HepG2 (cell line): Measurements from ENCODE around the gene SLC25A38. TPM values are rescaled to one million over a fixed set of nuclear protein-coding genes. Genes with fewer than 3 reads are reported as not detected.

Experiments used
- ARID3A ChIP-seq: IDR thresholded peaks from 2 replicates; pipeline ENCODE4 v1.6.1; 2012; ENCODE audit warnings: low read depth, low read length, improper control_type of control experiment
- CHCHD3 ChIP-seq: sonication (generic); formaldehyde crosslinking; IDR thresholded peaks from 2 replicates; pipeline ENCODE4 v1.8.0; 2022; ENCODE audit warnings: mild to moderate bottlenecking, missing genetic modification reagents, moderate library complexity
- FOXK2 ChIP-seq: fragments of 450-650 bp; IDR thresholded peaks from 2 replicates; pipeline ENCODE4 v1.6.1; 2016
- FOXP1 ChIP-seq, 2 experiments: fragments of 450-650 bp in 1 of 2; IDR thresholded peaks; 2 replicates each; pipeline ENCODE4 v1.6.1; 2017 to 2018; ENCODE audit warnings: antibody characterized with exemption in 1 of 2
- PBX3 ChIP-seq: sonication (generic); formaldehyde crosslinking; IDR thresholded peaks from 2 replicates; pipeline ENCODE4 v1.8.1; 2023; ENCODE audit warnings: missing genetic modification reagents, inconsistent platforms, borderline replicate concordance
- REL ChIP-seq: sonication (generic); formaldehyde crosslinking; conservative IDR thresholded peaks from 2 replicates; pipeline ENCODE4 v1.8.0; 2022; ENCODE audit warnings: mild to moderate bottlenecking, missing genetic modification reagents, moderate library complexity
- SETDB1 ChIP-seq: sonication (generic); formaldehyde crosslinking; IDR thresholded peaks from 2 replicates; pipeline ENCODE4 v1.5.1; 2020; ENCODE audit warnings: missing genetic modification reagents, mild to moderate bottlenecking, borderline replicate concordance
- SOX6 ChIP-seq, 2 experiments: fragments of 450-650 bp in 1 of 2; sonication (generic) in 1 of 2; formaldehyde crosslinking in 1 of 2; IDR thresholded peaks; 2 replicates each; pipeline versions ENCODE4 v1.4.0 to v1.6.1; 2017 to 2020; ENCODE audit warnings: antibody characterized with exemption in 1 of 2, mild to moderate bottlenecking in 1 of 2, missing genetic modification reagents in 1 of 2
- SRSF1 ChIP-seq: fragments of 200-400 bp; formaldehyde crosslinking; optimal IDR thresholded peaks from 2 replicates; pipeline ENCODE3; 2017; ENCODE audit warnings: mild to moderate bottlenecking, low read depth, low read length, moderate library complexity
- SRY ChIP-seq: sonication (generic); formaldehyde crosslinking; IDR thresholded peaks from 2 replicates; pipeline ENCODE4 v1.8.0; 2022; ENCODE audit warnings: mild to moderate bottlenecking, missing genetic modification reagents
- THAP7 ChIP-seq: sonication (generic); formaldehyde crosslinking; IDR thresholded peaks from 2 replicates; pipeline ENCODE4 v1.8.1; 2023; ENCODE audit warnings: mild to moderate bottlenecking, missing genetic modification reagents
- ZBTB1 ChIP-seq: sonication (generic); formaldehyde crosslinking; IDR thresholded peaks from 2 replicates; pipeline ENCODE4 v1.4.0; 2020; ENCODE audit warnings: missing genetic modification reagents, borderline replicate concordance
- ZFY ChIP-seq: sonication (generic); formaldehyde crosslinking; IDR thresholded peaks from 2 replicates; pipeline ENCODE4 v1.4.0; 2020; ENCODE audit warnings: missing genetic modification reagents
- ZNF335 ChIP-seq: sonication (generic); formaldehyde crosslinking; IDR thresholded peaks from 2 replicates; pipeline ENCODE4 v1.4.0; 2020; ENCODE audit warnings: missing genetic modification reagents
- ZNF563 ChIP-seq: sonication (generic); formaldehyde crosslinking; IDR thresholded peaks from 2 replicates; pipeline ENCODE4 v1.8.0; 2022; ENCODE audit warnings: mild to moderate bottlenecking, moderate library complexity, missing genetic modification reagents
- ZNF646 ChIP-seq: sonication (generic); formaldehyde crosslinking; IDR thresholded peaks from 2 replicates; pipeline ENCODE4 v1.9.0; 2021; ENCODE audit warnings: mild to moderate bottlenecking, missing genetic modification reagents
- ZNF652 ChIP-seq: IDR thresholded peaks from 2 replicates; pipeline ENCODE4 v1.6.1; 2016; ENCODE audit warnings: low read depth, borderline replicate concordance
- ZNF672 ChIP-seq: sonication (generic); formaldehyde crosslinking; IDR thresholded peaks from 2 replicates; pipeline ENCODE4 v1.8.1; 2022; ENCODE audit warnings: missing genetic modification reagents
- ZNF720 ChIP-seq: sonication (generic); formaldehyde crosslinking; IDR thresholded peaks from 2 replicates; pipeline ENCODE4 v1.4.0; 2020; ENCODE audit warnings: missing genetic modification reagents
- ZNF737 ChIP-seq: sonication (generic); formaldehyde crosslinking; IDR thresholded peaks from 2 replicates; pipeline ENCODE4 v1.5.0; 2020; ENCODE audit warnings: missing genetic modification reagents, mild to moderate bottlenecking, borderline replicate concordance
- polyA plus RNA-seq, 8 experiments: library from polyadenylated mRNA; depleted of rRNA in 3 of 8; stranded (reverse) in 7 of 8; unstranded in 1 of 8; fragments of >200 nt; fragmentation: Illumina TruSeq in 4 of 8; extraction: Trizol in 4 of 8; gene quantifications; 2 replicates each; pipeline versions ENCODE4 v1.2.1 to v1.2.3, GENCODE V29; 2011 to 2016; ENCODE audit warnings: low read depth in 4 of 8, missing spikeins in 1 of 8, mixed read lengths in 1 of 8; ENCODE audit not compliant: insufficient read depth in 1 of 8
- total RNA-seq, 5 experiments: library from RNA; depleted of rRNA; stranded (reverse); fragments of >200 nt; fragmentation: Illumina TruSeq; extraction: Trizol; gene quantifications; 2 replicates each; pipeline ENCODE4 v1.2.3, GENCODE V29; 2016; ENCODE audit warnings: low read depth in 1 of 5

SLC25A38 gene
- total and polyA plus RNA-seq, 2 of the 13 experiments (the other 11 are each of a cell fraction or from before 2014, with no cell fraction given): 32.5 to 35.4 TPM

GRCh38 chr3:39383881-39384664 lies 903 bp downstream of the SLC25A38 start (continued):
- TF ChIP-seq ZNF646 (0 out of 2 replicates have a peak, but pooled peaks have one; percentile 21), ZNF672 (no peak), ARID3A (no peak), CHCHD3 (CRISPR knock-in tag) (no peak), REL (CRISPR knock-in tag) (no peak; the same call in 1 of the 2 replicates), ZNF737 (no peak), PBX3 (no peak), FOXP1 (IDR thresholded peaks at IDR 0.05) (no peak), FOXP1 (CRISPR knock-in tag; IDR thresholded peaks at IDR 0.05) (no peak), ZFY (CRISPR knock-in tag) (peak; percentile 89), THAP7 (no peak), SOX6 (IDR thresholded peaks at IDR 0.05) (no peak), SOX6 (CRISPR knock-in tag; IDR thresholded peaks at IDR 0.05) (no peak), ZBTB1 (CRISPR knock-in tag) (no peak), ZNF563 (CRISPR knock-in tag) (0 out of 2 replicates have a peak, but pooled peaks have one; percentile 63), ZNF335 (no peak), FOXK2 (no peak), ZNF652 (no peak), SRSF1 (no peak), ZNF720 (no peak), SETDB1 (CRISPR knock-in tag) (no peak), SRY (CRISPR knock-in tag) (peak; percentile 93)
